GM12874 (cell line): ENCODE results near the gene NGB.

Source experiments
- TF ChIP-seq, protein P1 (sequence below): IDR thresholded peaks from 2 replicates; pipeline ENCODE4 v1.5.1; 2011; ENCODE audit warnings: low read depth, mild to moderate bottlenecking, control low read depth, low read length, moderate library complexity; ENCODE audit not compliant: insufficient read depth

The NGB gene

DNA sequence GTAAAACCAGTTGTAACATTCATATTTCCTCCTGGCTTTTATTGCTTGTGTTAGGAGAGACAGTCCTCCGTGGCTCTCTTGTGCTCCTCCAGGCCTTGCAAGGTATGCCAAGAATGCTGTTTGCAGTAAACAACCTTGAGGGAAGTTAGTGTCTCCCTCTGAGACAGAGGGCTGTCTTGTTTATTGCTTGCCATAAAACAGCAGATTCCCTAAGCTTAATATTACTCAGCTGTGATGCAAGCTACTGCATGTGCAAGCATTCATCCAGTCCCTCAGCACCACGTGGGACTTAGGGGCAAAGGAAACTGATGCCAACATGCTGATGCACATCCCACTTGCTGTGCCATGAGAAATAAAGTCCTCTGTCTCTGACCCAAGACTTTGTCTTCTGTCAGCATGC, 43.0 kb upstream of the NGB start:
- TF ChIP-seq, protein P1, sequence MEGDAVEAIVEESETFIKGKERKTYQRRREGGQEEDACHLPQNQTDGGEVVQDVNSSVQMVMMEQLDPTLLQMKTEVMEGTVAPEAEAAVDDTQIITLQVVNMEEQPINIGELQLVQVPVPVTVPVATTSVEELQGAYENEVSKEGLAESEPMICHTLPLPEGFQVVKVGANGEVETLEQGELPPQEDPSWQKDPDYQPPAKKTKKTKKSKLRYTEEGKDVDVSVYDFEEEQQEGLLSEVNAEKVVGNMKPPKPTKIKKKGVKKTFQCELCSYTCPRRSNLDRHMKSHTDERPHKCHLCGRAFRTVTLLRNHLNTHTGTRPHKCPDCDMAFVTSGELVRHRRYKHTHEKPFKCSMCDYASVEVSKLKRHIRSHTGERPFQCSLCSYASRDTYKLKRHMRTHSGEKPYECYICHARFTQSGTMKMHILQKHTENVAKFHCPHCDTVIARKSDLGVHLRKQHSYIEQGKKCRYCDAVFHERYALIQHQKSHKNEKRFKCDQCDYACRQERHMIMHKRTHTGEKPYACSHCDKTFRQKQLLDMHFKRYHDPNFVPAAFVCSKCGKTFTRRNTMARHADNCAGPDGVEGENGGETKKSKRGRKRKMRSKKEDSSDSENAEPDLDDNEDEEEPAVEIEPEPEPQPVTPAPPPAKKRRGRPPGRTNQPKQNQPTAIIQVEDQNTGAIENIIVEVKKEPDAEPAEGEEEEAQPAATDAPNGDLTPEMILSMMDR, result no peak

DNA sequence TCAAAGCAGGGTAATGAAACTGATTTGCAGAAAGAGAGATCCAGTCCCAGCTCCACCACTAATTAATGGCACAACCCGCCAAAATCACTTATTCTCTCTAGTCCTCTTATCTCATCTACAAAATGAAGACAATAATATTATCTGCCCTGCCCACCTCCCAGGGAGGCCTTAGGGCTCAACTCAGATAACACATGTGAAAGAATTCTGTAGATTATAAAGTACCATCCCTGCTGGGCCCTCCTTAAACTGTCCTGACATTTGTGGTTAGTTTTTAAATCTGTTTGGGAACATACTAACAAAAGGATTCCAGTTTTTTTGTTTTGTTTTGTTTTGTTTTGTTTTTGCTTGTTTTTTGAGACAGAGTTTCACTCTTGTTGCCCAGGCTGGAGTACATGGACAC, 42.4 kb upstream of the NGB start:
- TF ChIP-seq, protein P1, result no peak

DNA sequence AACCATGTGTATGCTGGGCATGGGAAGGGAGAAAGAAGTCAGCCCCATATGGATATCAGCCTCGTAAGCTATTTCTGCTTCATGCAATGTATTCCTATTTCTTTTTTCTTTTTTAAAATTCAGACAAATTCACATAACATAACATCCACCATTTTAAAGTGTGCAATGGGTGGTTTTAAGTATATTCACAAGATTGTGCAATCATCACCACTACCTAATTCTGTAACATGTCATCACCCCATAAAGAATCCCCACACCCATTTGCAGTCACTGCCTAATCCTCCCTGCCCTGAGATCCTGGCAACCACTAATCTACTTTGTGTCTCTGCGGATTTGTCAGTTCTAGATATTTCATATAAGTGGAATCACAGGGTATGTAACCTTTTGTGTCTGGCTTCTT, 40.2 kb upstream of the NGB start:
- TF ChIP-seq, protein P1, result no peak

DNA sequence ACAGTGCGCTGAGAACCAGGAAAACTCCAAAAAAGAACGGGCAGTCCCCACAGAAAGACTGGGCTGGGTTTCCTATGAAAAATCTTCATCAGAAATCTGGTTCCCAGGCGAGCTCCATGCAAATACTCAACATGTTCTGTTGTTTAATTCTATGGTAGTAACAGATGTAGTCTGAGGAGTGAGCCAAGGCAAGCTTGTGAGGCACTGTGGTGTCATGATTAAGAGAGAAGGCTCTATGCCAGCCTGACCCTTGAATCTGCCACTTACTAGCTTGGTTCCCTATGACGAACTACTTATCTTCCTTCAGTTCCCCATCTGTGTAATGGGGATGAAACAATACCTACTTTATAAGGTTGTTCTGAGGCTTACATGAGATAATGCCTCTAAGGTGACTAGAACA, 39.0 kb upstream of the NGB start:
- TF ChIP-seq, protein P1, result no peak

DNA sequence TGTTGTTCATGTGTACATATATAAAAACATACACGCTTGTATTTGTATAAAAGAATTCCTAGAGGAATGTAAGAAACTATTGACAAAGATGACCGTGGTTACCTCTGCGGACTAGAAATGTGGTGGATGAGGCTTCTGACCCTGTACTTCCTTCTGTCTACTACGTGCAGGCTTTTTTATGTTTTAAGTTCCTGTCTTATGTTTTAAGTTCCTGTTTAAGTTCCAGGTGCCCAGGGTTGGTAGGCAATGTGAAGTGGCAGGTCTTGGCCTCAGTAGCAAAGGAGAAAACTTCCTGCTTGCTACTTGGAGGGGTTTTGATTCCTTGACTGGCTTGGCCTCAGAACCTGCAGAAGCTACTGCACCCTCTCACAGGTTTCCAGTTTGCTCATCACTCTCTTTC, 38.1 kb upstream of the NGB start:
- TF ChIP-seq, protein P1, result no peak

DNA sequence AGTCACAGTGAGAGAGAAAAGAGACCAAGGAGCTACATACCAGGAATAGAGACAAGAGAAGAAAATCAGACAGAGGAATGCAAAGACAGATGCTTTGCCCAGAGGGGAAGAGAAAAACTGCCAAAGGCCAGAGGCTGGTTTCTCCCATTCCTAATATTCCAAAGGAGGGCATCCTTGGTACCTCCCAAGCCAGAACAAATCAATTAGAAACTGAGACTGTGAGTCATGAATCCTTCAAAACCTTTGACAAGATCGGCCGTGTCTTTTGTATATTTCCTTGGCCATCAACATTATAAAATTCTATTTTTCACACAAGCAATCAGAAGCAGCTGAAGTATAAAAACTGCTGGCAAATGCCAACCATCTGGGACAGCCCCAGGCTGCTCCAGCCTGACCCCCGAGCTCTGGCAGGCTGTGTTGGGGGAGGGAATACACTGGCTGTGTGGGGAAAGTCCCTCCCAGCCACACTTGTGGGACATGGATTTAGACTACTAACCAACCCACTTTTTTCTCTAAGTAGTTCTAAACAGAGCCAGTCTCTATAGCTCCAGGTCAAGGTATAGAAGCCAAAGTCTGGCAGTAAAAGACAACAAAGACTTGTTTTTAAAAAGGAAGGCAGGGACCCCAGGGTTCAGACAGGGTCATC, 36.0 kb upstream of the NGB start:
- TF ChIP-seq, protein P1, result no peak

DNA sequence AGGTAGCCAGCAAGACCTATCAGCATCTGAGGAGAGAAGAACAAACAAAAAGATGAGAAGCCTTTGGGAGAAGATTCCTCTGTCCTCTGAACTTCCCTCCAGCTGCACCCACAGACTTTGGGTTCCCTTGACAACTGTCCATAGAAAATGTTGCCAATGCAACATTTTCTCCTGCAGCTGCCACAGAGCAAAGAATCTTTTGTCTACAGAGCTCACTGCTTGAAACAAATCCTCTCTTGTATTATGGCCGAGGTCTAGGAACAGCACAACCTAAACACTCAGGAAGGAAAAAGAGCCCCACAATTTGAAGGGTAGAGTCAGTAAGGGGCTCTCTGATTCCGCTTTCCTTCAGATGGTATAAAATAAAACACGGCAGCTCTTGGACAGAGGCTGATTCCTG, 35.4 kb upstream of the NGB start:
- TF ChIP-seq, protein P1, result no peak

DNA sequence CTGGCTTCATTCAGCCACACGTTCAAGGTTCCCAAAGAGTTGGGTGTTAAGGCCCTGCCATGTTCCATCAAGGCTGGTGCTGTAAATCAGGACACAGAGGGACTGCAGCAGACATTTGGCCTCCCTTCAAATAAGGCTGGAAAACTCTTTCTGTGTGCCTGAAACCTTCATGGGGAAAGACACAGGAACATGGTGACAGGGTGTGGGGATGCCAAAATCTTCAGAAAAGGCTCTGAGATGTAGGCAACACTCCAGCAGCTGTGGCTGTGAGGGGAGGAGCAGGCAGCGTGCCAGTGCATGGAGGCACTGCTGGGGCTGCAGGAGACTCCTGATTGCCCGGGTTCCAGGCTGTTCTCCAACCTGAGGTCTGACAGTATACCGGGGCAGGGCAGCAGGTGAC, 34.7 kb upstream of the NGB start:
- TF ChIP-seq, protein P1, result no peak
